Astrocyte of the cerebellum (primary cell): ENCODE results near the gene SYNE2.
A peak's percentile ranks its signal among the peaks of the same experiment; 100 is the strongest.

ENCODE experiments used
- DNase-seq: peaks from one replicate; pipeline ENCODE4 v3.0.0-alpha.2; 2011; ENCODE audit warnings: low read depth
- H3K4me3 ChIP-seq: 2 replicates; pipeline ENCODE4 v1.5.1; 2011; ENCODE audit warnings: mild to moderate bottlenecking, low read depth, low read length, moderate library complexity
- in situ Hi-C: cut with HindIII; loops from 2 replicates; pipeline ENCODE4 v1.10.0; 2017; ENCODE audit warnings: low sequenced_read_pairs
- TF ChIP-seq, protein P1 (sequence below): IDR thresholded peaks from 2 replicates; pipeline ENCODE4 v1.5.1; 2012; ENCODE audit warnings: low read length, low read depth, moderate library complexity, mild to moderate bottlenecking; ENCODE audit errors: missing control alignments

Gene SYNE2

DNA sequence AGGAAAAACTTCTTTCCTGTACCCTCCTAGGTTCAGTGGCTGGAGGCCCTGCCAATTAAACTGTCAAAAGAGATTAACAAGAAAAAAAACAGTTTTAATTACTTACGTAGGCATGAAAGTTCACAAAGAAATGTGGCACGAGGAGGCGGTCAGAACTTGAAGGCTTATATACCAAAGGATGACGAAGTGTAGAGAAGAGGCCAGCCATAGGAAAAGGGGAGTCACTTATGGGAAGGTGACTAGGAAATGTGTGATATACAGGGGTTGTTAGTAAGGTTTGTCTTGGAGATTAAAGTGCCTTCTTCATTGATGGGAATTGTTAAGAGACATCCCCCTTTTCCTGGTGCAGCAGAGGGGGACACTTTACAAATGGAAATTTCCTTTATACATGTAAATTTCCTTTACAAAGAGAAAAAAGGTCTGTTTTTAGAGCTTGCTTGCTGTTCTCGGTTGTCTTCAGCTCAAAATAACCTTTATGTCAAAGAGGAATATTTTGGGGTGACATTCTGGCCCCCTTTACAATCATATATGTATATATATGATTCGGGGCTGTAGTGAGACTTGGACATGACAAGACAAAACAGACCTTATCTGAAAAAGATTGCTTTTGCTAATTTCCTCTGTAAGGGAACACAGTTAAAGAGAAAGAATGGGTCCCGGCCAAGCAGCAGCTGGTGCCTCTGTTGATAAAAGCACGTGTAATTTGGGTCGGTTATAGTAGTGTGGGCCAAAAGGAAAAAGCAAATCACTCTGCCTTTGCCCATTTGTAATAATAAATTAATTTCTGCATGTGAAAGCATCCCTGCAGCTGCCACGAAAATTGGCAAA lies 38.6 kb downstream of the SYNE2 start:
- H3K4me3 ChIP-seq: no peak overlapping the region
- no peak for DNase-seq
- in situ Hi-C loops: no loop called here
- TF ChIP-seq, protein P1, sequence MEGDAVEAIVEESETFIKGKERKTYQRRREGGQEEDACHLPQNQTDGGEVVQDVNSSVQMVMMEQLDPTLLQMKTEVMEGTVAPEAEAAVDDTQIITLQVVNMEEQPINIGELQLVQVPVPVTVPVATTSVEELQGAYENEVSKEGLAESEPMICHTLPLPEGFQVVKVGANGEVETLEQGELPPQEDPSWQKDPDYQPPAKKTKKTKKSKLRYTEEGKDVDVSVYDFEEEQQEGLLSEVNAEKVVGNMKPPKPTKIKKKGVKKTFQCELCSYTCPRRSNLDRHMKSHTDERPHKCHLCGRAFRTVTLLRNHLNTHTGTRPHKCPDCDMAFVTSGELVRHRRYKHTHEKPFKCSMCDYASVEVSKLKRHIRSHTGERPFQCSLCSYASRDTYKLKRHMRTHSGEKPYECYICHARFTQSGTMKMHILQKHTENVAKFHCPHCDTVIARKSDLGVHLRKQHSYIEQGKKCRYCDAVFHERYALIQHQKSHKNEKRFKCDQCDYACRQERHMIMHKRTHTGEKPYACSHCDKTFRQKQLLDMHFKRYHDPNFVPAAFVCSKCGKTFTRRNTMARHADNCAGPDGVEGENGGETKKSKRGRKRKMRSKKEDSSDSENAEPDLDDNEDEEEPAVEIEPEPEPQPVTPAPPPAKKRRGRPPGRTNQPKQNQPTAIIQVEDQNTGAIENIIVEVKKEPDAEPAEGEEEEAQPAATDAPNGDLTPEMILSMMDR: no peak

DNA sequence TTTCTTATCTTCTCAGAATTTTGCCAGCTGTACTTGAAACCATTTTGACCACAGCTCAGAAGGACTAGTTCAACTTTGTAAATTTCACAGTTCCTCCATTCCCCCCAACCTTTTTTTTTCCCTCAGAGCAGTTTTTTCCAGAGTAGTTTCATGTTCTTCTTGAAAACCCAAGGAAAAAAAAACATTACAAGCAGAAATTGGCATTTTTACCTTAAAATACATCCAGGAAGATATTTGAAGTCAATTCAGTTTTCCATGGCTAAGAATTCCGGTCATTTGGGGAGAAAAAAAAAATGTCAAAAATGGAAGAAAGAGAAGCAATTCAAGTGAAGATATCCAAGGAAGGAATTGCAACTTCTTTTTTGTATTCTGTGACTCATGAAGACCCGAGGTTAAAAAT lies 39.5 kb downstream of the SYNE2 start:
- TF ChIP-seq, protein P1: no peak
- no peak for DNase-seq
- H3K4me3 ChIP-seq: no peak overlapping the region
- in situ Hi-C loops: no loop called here

DNA sequence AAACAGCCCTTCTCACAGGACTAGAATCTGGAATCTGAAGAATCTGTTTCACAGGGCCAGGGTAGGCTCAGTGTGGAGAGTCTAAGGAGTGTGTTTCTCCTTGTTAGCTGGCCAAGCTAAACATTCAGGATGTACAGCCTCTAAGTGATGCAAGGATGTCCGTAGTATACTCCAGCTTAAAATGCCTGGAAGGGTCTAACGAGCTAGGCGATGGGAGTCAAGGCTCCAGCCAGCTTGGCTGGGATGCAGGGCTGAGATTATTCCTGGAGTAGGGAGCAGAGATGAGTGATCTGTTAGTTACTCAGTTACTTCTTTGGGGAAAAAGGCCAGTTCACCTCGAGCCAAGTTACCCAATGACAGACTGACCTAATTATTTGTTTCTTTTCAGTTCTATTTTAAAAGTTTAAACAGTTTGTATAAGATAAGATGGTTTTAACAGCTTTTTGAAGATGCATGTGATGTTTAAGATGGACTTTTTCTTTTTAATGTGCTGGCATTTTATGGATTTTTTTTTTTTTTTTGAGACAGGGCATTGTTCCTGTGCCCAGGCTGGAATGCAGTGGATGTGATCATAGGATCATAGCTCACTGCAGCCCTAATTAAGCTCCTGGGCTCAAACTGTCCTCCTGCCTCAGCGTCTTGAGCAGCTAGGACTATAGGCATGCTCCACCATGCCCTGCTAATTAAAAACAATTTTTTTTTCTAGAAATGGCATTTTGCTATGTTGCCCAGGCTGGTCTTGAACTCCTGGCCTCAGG lies 41.1 kb downstream of the SYNE2 start:
- in situ Hi-C loops: no loop called here
- TF ChIP-seq, protein P1: no peak
- no peak overlapping the region for H3K4me3 ChIP-seq
- DNase-seq: peak; percentile 90

DNA sequence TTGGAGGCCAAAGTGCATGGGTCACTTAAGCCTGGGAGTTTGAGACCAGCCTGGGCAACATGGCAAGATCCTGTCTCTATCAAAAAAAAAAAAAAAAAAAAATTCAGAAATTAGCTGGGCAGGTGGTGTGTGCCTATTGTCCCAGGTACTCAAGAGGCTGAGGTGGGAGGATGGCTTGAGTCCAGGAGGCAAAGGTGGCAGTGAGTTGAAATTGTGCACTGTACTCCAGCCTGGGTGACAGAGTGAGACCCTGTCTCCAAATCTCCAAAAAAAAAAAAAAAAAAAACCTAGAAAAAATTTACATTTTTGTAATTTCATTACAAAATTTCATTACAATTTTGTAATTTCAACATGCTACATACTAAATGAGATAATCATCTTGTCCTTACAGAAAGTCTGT lies 42.7 kb downstream of the SYNE2 start:
- H3K4me3 ChIP-seq: no peak overlapping the region
- in situ Hi-C loops: no loop called here
- TF ChIP-seq, protein P1: no peak
- no peak for DNase-seq

DNA sequence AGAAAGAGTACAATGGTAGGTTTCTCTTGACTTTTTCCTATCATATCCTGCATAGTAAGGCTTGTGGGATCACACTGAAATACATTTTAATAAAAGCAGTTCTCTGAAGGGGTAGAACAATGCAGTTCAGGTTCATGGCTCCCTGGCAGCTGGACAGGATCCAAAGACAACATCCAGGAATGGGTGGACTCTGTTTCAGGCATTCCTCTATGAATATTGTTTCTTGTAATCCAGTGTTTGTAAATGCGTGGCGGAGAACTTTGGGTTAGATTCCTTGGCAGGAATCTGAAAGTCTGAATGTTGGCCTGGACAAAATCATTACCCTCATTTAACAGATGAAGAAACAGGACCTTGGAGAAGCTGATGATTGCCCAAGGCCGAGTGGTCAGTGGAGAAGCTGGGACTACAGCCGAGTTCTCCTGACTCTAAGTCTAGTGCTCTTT lies 43.5 kb downstream of the SYNE2 start:
- DNase-seq: peak; percentile 99
- in situ Hi-C loops: no loop called here
- TF ChIP-seq, protein P1: no peak
- no peak overlapping the region for H3K4me3 ChIP-seq

DNA sequence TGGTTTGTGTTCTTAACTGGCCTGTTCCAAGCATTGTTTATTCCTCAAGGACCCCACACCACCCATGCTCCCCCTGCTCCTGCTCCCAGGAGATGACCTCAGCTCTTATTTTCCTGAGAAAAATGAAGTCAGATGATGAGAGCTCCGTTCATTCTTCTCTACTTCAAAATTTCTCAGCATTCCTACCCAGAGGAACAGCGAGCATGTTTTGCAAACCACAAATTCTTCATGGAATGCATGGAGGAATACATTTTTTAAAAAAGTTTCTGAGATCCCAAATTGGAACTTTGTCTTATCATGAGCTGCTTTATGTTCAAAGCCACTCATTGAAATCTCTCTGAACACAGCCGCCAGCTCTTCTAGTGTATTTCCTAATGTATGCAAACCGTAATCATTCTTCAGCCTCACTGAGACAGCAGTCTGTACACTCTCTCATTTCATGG lies 44.9 kb downstream of the SYNE2 start:
- DNase-seq: peak; percentile 84
- TF ChIP-seq, protein P1: no peak
- H3K4me3 ChIP-seq: no peak overlapping the region
- in situ Hi-C loops: no loop called here
